ENCODE measurements around the gene NDUFB8.

The NDUFB8 gene

DNA sequence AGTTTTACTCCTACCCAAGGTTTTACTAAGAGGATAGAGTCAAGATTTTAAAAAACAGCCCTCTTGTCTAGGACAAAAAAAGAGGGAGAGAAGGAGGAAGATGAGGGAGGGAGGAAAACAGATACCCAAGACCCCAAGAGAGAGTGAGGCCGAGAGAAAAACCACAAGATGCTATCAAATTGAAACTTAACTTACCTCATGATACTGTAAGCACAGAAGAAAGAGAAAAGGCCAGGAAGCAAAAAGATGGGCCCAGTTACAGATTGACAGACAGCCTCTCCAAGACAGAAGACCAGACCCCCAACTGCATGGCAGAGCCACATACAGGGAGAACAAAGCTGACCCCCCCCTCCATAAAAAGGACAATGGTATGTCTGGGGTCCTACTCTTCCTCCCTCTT lies 21.4 kb downstream of the NDUFB8 start:
- TF ChIP-seq POLR2AphosphoS5 (IDR thresholded peaks at IDR 0.05; ENCODE audit: low read depth, low read length): no peak
- no peak for TF ChIP-seq TAF1 (IDR thresholded peaks at IDR 0.05; ENCODE audit: borderline replicate concordance, insufficient read depth, low read length)
- no peak for TF ChIP-seq SIN3A (IDR thresholded peaks at IDR 0.05; ENCODE audit: borderline replicate concordance, insufficient read depth, low read length)
- TF ChIP-seq, protein P1, sequence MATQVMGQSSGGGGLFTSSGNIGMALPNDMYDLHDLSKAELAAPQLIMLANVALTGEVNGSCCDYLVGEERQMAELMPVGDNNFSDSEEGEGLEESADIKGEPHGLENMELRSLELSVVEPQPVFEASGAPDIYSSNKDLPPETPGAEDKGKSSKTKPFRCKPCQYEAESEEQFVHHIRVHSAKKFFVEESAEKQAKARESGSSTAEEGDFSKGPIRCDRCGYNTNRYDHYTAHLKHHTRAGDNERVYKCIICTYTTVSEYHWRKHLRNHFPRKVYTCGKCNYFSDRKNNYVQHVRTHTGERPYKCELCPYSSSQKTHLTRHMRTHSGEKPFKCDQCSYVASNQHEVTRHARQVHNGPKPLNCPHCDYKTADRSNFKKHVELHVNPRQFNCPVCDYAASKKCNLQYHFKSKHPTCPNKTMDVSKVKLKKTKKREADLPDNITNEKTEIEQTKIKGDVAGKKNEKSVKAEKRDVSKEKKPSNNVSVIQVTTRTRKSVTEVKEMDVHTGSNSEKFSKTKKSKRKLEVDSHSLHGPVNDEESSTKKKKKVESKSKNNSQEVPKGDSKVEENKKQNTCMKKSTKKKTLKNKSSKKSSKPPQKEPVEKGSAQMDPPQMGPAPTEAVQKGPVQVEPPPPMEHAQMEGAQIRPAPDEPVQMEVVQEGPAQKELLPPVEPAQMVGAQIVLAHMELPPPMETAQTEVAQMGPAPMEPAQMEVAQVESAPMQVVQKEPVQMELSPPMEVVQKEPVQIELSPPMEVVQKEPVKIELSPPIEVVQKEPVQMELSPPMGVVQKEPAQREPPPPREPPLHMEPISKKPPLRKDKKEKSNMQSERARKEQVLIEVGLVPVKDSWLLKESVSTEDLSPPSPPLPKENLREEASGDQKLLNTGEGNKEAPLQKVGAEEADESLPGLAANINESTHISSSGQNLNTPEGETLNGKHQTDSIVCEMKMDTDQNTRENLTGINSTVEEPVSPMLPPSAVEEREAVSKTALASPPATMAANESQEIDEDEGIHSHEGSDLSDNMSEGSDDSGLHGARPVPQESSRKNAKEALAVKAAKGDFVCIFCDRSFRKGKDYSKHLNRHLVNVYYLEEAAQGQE (IDR thresholded peaks at IDR 0.05; ENCODE audit: insufficient read depth in 1 of 2, low read depth in 2 of 2, low read length in 2 of 2): no peak
- no peak for TF ChIP-seq FOXP2 (optimal IDR thresholded peaks at IDR 0.05; ENCODE audit: borderline replicate concordance, extremely low read depth, extremely low read length, insufficient read depth)

- TF ChIP-seq TAF1 (IDR thresholded peaks at IDR 0.05; ENCODE audit: borderline replicate concordance, insufficient read depth, low read length): no peak
- TF ChIP-seq SIN3A (IDR thresholded peaks at IDR 0.05; ENCODE audit: borderline replicate concordance, insufficient read depth, low read length): no peak
- TF ChIP-seq, protein P1 (IDR thresholded peaks at IDR 0.05; ENCODE audit: insufficient read depth in 1 of 2, low read depth in 2 of 2, low read length in 2 of 2): no peak
- no peak for TF ChIP-seq POLR2AphosphoS5 (IDR thresholded peaks at IDR 0.05; ENCODE audit: low read depth, low read length)
- TF ChIP-seq FOXP2 (optimal IDR thresholded peaks at IDR 0.05; ENCODE audit: borderline replicate concordance, extremely low read depth, extremely low read length, insufficient read depth): no peak
Observed at GRCh38 chr10:100507357-100507732, 22.3 kb downstream of the NDUFB8 start.

- TF ChIP-seq FOXP2 (optimal IDR thresholded peaks at IDR 0.05; ENCODE audit: borderline replicate concordance, extremely low read depth, extremely low read length, insufficient read depth): no peak
- TF ChIP-seq POLR2AphosphoS5 (IDR thresholded peaks at IDR 0.05; ENCODE audit: low read depth, low read length): no peak
- no peak for TF ChIP-seq TAF1 (IDR thresholded peaks at IDR 0.05; ENCODE audit: borderline replicate concordance, insufficient read depth, low read length)
- TF ChIP-seq, protein P1 (IDR thresholded peaks at IDR 0.05; ENCODE audit: insufficient read depth in 1 of 2, low read depth in 2 of 2, low read length in 2 of 2): no peak
- no peak for TF ChIP-seq SIN3A (IDR thresholded peaks at IDR 0.05; ENCODE audit: borderline replicate concordance, insufficient read depth, low read length)
Observed at GRCh38 chr10:100506596-100507356, 22.9 kb downstream of the NDUFB8 start.

- TF ChIP-seq TAF1 (IDR thresholded peaks at IDR 0.05; ENCODE audit: borderline replicate concordance, insufficient read depth, low read length) (no peak), FOXP2 (optimal IDR thresholded peaks at IDR 0.05; ENCODE audit: borderline replicate concordance, extremely low read depth, extremely low read length, insufficient read depth) (no peak)
Observed at GRCh38 chr10:100505164-100505563, 24.5 kb downstream of the NDUFB8 start.

GRCh38 chr10:100504096-100504495 lies 25.6 kb downstream of the NDUFB8 start:
- TF ChIP-seq POLR2AphosphoS5 (IDR thresholded peaks at IDR 0.05; ENCODE audit: low read depth, low read length) (no peak), FOXP2 (optimal IDR thresholded peaks at IDR 0.05; ENCODE audit: borderline replicate concordance, extremely low read depth, extremely low read length, insufficient read depth) (no peak), SIN3A (IDR thresholded peaks at IDR 0.05; ENCODE audit: borderline replicate concordance, insufficient read depth, low read length) (no peak), TAF1 (IDR thresholded peaks at IDR 0.05; ENCODE audit: borderline replicate concordance, insufficient read depth, low read length) (no peak)
- TF ChIP-seq, protein P1 (IDR thresholded peaks at IDR 0.05; ENCODE audit: insufficient read depth in 1 of 2, low read depth in 2 of 2, low read length in 2 of 2): no peak

Data from PFSK-1 (cell line).